Thoracic aorta (tissue), 2 donors: Measurements from ENCODE around the gene PAK6. TPM values are rescaled to one million over a fixed set of nuclear protein-coding genes. Genes with fewer than 3 reads are reported as not detected.

Experiments
- ATAC-seq: fragments of 150-250 bp; one replicate; pipeline ENCODE4 v1.8.0; 2017; ENCODE audit warnings: low read depth; ENCODE audit not compliant: insufficient number of reproducible peaks, low FRiP score
- DNase-seq: peaks from one replicate; pipeline ENCODE4 v3.0.0-alpha.2; 2020; ENCODE audit warnings: low spot score
- H3K27ac ChIP-seq, 2 donors: fragments of 200-600 bp; sonication (generic); 1 replicate in 1 of 2; 2 replicates in 1 of 2; pipeline ENCODE4 v1.5.1; 2016; ENCODE audit warnings: mild to moderate bottlenecking in 2 of 2, moderate library complexity in 2 of 2
- H3K27me3 ChIP-seq: fragments of 200-600 bp; sonication (generic); replicated peaks from 2 replicates; pipeline ENCODE4 v1.6.0; 2016; ENCODE audit warnings: mild to moderate bottlenecking; ENCODE audit not compliant: insufficient read depth
- H3K36me3 ChIP-seq: fragments of 200-600 bp; sonication (generic); one replicate; pipeline ENCODE4 v1.5.1; 2016
- H3K4me1 ChIP-seq, 2 donors: fragments of 200-600 bp; sonication (generic); 1 replicate in 1 of 2; 2 replicates in 1 of 2; pipeline versions ENCODE4 v1.5.1 to v1.6.0; 2016; ENCODE audit warnings: low read depth in 2 of 2, mild to moderate bottlenecking in 1 of 2; ENCODE audit not compliant: control insufficient read depth in 1 of 2
- H3K4me3 ChIP-seq: fragments of 200-600 bp; sonication (generic); 2 replicates; pipeline ENCODE4 v1.5.1; 2016; ENCODE audit warnings: mild to moderate bottlenecking
- H3K9me3 ChIP-seq: fragments of 200-600 bp; sonication (generic); 2 replicates; pipeline ENCODE4 v1.5.1; 2016
- CTCF ChIP-seq: fragments of 200-600 bp; sonication (generic); IDR thresholded peaks from one replicate; pipeline ENCODE4 v1.5.1; 2019; ENCODE audit warnings: antibody characterized with exemption
- total RNA-seq, 2 donors: library from RNA; depleted of rRNA; stranded (reverse); fragments of >200 nt; gene quantifications; one replicate each; pipeline versions ENCODE4 v1.1.0 to v1.2.3, GENCODE V29; 2016

Gene PAK6
- total RNA-seq, 2 donors from 2014 or later = 0.68 to 0.78 TPM

GRCh38 chr15:40300367-40300766 is 61.5 kb downstream of the PAK6 start:
- H3K4me3 ChIP-seq = no peak overlapping the region
- no peak for DNase-seq
- no peaks in the 10 kb centered on the region for H3K36me3 ChIP-seq
- no peaks in the 10 kb centered on the region for H3K27me3 ChIP-seq
- ATAC-seq = no peak
- no peaks in the 10 kb centered on the region for H3K4me1 ChIP-seq
- TF ChIP-seq CTCF = no peak
- no peaks in the 10 kb centered on the region for H3K9me3 ChIP-seq
- H3K27ac ChIP-seq = no peak overlapping the region

GRCh38 chr15:40300771-40301170 is 61.9 kb downstream of the PAK6 start:
- ATAC-seq (no peak), DNase-seq (no peak)
- Histone ChIP-seq H3K27ac (no peak overlapping the region), H3K4me3 (no peak overlapping the region), H3K4me1 (no peaks in the 10 kb centered on the region), H3K9me3 (no peaks in the 10 kb centered on the region), H3K27me3 (no peaks in the 10 kb centered on the region), H3K36me3 (no peaks in the 10 kb centered on the region)
- TF ChIP-seq CTCF = no peak

- Histone ChIP-seq H3K4me1 (no peaks in the 10 kb centered on the region), H3K27ac (no peak overlapping the region), H3K27me3 (no peaks in the 10 kb centered on the region), H3K9me3 (no peaks in the 10 kb centered on the region), H3K36me3 (no peaks in the 10 kb centered on the region), H3K4me3 (no peak overlapping the region)
- TF ChIP-seq CTCF = no peak
- no peak for ATAC-seq
- DNase-seq = no peak
Measured at GRCh38 chr15:40301467-40302179, 62.8 kb downstream of the PAK6 start.

- no peaks in the 10 kb centered on the region for H3K27me3 ChIP-seq
- TF ChIP-seq CTCF = no peak
- H3K27ac ChIP-seq = no peak overlapping the region
- H3K4me1 ChIP-seq = no peaks in the 10 kb centered on the region
- ATAC-seq = no peak
- no peaks in the 10 kb centered on the region for H3K36me3 ChIP-seq
- no peak overlapping the region for H3K4me3 ChIP-seq
- DNase-seq = no peak
- no peaks in the 10 kb centered on the region for H3K9me3 ChIP-seq
Measured at GRCh38 chr15:40302288-40302886, 63.5 kb downstream of the PAK6 start.

GRCh38 chr15:40302981-40303380 is 64.1 kb downstream of the PAK6 start:
- H3K4me1 ChIP-seq = no peaks in the 10 kb centered on the region
- ATAC-seq (no peak), DNase-seq (no peak)
- H3K36me3 ChIP-seq = no peaks in the 10 kb centered on the region
- no peak overlapping the region for H3K4me3 ChIP-seq
- TF ChIP-seq CTCF = no peak
- no peak overlapping the region for H3K27ac ChIP-seq
- H3K9me3 ChIP-seq = no peaks in the 10 kb centered on the region
- no peaks in the 10 kb centered on the region for H3K27me3 ChIP-seq
